ENCODE measurements around the gene MAL. TPM values are rescaled to one million over a fixed set of nuclear protein-coding genes. Genes with fewer than 3 reads are reported as not detected.

The MAL gene
- total RNA-seq, 2 experiments from 2014 or later, result 29.5 to 30.7 TPM

DNA sequence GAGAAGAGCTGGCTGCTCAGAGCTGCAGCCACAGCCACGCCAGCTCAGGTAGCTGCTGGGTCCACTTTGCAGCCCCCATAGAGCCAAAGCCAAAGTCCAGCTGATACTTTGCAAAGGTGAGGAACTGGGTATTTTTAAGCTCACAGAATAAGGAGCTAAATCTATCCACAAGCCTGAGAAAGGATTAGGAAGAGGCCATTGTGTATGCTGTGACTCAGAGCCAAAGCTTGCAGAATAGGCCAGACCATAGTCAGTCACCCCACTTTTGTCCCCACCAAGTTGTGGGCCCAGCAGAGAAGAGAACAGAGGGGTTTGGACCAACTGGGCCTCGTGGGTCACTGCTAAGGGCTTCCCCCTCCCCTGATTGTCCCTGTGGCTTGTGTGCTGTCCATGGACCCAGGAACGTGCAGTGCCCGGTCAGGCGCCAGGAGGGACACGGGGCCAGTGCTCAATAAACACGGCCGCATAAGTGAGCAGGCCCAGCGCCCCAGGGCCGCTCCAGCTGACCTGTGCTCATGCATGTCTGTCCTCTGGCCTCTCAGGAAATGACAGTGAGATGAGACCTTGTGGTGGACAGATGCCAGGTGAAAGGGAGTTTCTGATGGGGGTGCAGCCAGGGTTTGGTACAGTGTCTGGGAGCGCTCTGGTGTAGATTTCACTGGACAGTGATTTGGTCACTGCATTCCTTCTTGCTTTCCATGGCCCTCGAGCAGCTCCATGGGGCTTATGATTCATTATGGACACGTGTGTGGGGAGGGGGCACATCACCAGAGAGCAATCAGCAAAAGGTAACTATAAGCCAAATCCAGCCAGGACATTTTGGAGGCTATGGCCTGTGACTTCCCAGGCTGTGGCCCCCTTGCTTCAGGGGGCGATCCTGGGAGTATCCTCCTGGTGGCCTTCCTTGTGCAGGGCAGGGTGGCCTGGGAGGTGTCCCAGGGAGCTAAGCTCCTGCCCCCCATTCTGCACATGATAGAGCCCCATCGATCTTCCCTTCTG, 31.3 kb downstream of the MAL start:
- ChIA-PET POLR2A (no interaction called here), CTCF (interaction anchor here (1.5 kb wide), 1 partner anchor 31 kb away, joined by 5 read pairs; the partner anchor contains the start of gene MAL)

DNA sequence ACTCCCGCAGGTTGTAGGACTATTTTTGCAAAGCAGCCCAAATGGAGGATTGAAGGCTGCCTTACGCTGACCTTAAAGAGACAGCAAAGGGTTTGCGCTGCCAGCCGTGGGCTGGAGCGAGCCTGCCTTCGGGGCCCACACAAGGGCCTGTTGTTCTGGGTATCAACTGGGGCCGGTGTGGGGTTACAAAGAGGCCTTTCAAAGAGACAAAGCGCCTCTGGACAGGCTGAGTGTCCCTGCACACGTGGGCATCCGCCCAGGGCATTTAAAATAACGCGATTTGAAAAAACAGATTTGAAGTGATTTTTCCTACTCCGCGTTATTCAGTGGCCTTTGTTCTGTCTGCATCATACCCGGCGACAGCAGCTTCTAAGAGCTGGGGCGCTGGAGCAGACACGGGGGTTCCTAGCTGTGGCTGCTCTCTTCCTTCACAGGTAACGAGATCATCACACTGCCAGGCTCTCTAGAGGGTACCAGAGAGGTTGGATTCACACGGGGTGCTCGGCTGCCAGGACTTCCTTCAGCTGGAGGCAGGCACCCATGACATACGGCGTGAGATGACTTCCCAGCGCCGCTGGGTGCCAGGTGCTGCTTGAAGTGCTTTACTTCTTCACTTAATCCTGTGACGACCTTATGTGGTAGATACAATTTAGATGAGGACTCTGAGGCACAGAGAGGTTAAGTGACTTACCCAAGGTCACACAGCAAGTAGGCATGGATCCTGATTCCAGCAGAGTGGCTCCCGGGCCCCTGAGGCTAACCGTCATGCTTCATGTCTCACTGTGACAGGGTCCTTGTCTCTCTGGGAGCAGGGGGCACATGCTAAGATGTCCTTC, 32.2 kb downstream of the MAL start:
- POLR2A ChIA-PET, result no interaction called here

DNA sequence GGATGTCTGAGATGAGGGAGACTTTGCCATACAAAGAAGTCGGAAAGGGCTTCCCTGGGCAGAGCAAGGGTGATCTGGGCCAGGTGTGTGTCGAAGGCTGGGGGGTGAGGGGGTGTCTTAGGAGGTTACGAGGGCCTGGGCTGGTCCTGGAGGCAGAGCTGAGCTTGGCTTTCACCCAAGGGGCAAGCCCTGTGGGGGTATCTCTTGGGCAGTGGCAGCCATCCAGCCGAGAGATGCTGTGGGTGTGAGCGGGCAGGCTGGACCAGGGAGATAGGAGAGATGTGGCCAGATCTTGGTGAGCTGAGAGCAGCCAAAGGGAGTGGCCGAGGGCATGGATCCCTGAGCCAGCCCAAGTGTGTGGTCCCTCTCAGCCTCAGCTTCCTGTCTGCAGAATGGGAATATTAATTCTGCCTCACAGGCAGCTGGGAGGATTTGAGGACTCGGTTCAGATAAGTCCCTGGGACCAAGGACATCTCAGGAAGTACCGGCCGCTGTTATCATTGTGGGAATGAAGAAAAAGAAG, 33.0 kb downstream of the MAL start:
- POLR2A ChIA-PET, result no interaction called here
- CTCF ChIA-PET, result interaction anchor here (2.0 kb wide), 1 partner anchor 36 kb away, joined by 5 read pairs; no protein-coding TSS in a partner anchor

More for the DNA sequence above, 32.2 kb downstream of the MAL start:
- CTCF ChIA-PET, result interaction anchor here (1.5 to 2.0 kb wide), 2 partner anchors 32 to 35 kb away, joined by 5 read pairs; partner anchors contain the start of gene MAL

- CTCF ChIA-PET, result interaction anchor here (2.0 kb wide), 1 partner anchor 37 kb away, joined by 5 read pairs; no protein-coding TSS in a partner anchor
- POLR2A ChIA-PET, result no interaction called here
Observed at GRCh38 chr2:95058989-95059641, 33.6 kb downstream of the MAL start.

- ChIA-PET POLR2A (no interaction called here), CTCF (interaction anchor here (0.8 to 2.0 kb wide), 2 partner anchors 17 to 37 kb away, joined by 3 to 5 read pairs; no protein-coding TSS in a partner anchor)
Observed at GRCh38 chr2:95059656-95060370, 34.3 kb downstream of the MAL start.

GRCh38 chr2:95060446-95061118, 35.1 kb downstream of the MAL start:
- ChIA-PET POLR2A (no interaction called here), CTCF (interaction anchor here (0.8 to 1.2 kb wide), 2 partner anchors 16 to 17 kb away, joined by 3 to 5 read pairs; no protein-coding TSS in a partner anchor)

DNA sequence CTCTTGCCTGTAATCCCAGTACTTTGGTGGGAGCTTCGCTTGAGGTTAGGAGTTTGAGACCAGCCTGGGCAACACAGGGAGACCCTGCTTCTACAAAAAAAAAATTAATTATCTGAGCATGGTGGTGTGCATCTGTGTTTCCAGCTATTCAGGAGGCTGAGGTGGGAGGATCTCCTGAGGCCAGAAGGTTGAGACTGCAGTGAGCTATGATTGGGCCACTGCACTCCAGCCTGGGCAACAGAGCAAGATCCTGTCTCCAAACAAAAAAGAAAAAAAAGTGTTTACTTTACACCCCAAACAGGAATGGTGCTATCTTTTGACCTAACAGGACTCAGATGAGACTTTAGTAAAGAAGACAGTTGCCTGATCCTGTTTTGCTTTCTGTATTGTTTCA, 35.6 kb downstream of the MAL start:
- ChIA-PET POLR2A (no interaction called here), CTCF (interaction anchor here (1.1 to 1.2 kb wide), 2 partner anchors 16 to 18 kb away, joined by 3 to 5 read pairs; no protein-coding TSS in a partner anchor)

DNA sequence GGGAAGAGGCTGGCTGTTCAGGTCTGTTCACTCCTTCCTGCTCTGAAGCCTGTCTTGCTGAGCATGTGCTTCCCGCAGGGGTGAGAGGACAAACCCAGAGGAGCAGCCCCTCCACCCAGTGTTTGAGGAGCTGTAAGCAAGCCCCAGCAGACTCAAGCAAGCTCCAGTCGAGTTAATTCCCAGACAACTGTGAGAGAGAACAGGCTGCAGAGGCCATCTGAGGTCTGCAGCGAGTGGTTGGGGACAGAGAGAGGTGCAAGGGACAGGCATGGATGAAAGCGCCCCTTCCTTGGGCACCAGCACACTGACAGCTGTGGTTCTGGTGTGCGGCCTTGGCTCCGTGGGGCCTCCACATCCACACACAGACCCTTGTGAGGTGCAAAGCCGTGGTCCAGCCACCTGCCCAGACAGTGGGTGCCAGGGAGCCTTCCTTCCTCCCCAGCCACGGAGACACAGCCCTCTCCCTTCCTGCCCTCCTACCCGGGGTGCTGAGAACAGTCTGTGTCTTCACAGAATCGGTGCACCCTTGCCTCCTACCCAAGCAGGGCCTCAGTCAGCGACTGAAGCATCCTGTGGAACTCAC, 36.2 kb downstream of the MAL start:
- CTCF ChIA-PET, result interaction anchor here (1.1 to 1.9 kb wide), 3 partner anchors 10 to 18 kb away, joined by 3 to 6 read pairs (median 5); no protein-coding TSS in a partner anchor
- POLR2A ChIA-PET, result no interaction called here

DNA sequence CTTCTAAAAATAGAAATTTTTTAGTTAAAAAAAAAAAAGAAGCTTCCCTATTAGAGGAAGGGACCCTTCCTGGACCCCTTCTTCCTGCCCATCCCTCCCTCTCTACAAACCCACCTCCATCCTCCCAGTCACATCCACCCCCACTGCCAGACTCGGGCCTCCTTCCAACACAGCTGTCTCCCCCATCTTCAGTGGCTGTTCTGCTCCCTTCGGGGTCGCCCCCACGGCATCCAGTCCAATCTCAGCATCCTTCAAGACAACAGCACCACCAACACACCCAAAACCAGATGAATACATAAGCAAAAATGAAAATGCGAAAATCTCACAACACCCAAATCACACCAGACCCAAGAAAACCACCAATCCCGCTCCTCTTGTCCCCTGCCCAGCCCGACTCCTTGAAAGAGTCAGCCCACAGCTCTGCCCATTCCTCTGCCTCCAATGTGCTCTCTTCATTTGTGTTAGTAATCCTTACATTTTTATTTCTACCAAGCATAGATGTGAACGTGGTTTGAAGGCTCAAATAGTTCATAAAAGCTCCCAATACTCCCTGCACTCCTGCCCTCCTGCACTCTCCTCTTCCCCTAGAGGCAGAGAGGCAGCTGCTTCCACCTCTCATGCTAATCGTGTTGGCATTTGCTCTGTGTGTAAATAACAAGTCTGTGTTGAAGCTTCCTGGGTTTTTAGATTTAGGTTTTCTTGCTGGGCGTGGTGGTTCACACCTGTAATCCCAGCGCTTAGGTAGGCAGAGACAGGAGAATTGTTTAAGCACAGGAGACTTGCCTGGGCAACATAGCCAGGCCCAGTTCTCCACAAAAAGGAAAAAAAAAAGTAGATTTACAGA, 37.0 kb downstream of the MAL start:
- ChIA-PET CTCF (interaction anchor here (0.6 to 2.0 kb wide), 6 partner anchors 9 to 53 kb away, joined by 3 to 11 read pairs (median 4); no protein-coding TSS in a partner anchor), POLR2A (interaction anchor here (1.2 kb wide), 1 partner anchor 14 kb away, joined by 3 read pairs; no protein-coding TSS in a partner anchor)

- ChIA-PET POLR2A (interaction anchor here (1.2 kb wide), 1 partner anchor 13 kb away, joined by 3 read pairs; no protein-coding TSS in a partner anchor), CTCF (interaction anchor here (0.6 to 2.0 kb wide), 6 partner anchors 9 to 52 kb away, joined by 3 to 11 read pairs (median 4); no protein-coding TSS in a partner anchor)
Observed at GRCh38 chr2:95063086-95063958, 37.8 kb downstream of the MAL start.

DNA sequence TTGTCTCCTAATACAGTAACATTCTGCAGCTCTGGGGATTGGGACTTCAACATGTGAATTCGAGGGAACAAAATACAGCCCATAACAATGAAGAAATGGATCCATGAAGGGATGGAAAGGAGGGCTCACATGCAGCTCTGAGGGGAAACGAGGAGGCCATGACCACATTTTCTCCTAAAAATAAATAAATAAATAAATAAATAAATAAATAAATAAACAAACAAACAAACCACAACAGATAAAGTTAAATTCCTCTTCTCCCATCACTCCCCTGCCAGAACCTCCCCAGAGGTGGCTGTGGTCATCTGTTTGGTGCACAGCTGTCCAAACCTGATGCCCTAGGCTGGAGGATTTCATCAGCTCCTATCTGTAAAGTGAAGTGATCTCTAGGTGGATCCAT, 42.7 kb downstream of the MAL start:
- ChIA-PET CTCF (interaction anchor here (1.0 kb wide), 1 partner anchor 11 kb away, joined by 4 read pairs; no protein-coding TSS in a partner anchor), POLR2A (no interaction called here)

- ChIA-PET POLR2A (no interaction called here), CTCF (no interaction called here)
Observed at GRCh38 chr2:95069465-95069864, 44.0 kb downstream of the MAL start.

- ChIA-PET POLR2A (no interaction called here), CTCF (interaction anchor here (0.9 to 2.2 kb wide), 2 partner anchors 8 to 9 kb away, joined by 3 to 6 read pairs; no protein-coding TSS in a partner anchor)
Observed at GRCh38 chr2:95071856-95072255, 46.3 kb downstream of the MAL start.

DNA sequence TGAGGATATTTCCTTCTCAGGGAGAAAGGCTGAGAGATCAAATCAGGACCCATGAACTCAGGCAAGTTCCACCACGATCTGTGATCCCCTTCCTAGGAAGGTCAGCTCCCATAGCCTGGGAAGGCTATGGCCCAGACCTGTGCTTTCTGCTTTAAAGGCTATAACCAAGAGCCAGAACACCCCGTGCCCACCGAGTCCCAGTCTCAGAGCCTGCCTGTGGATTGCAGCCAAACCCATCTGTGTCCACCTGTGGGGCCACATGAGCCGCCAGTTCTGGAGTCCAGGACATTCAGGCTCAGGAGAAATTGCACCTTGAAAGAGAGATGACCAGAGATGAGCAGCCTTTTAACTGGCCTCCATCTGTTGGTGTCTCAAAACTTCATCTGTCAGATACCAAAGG, 46.9 kb downstream of the MAL start:
- CTCF ChIA-PET, result interaction anchor here (0.9 to 2.2 kb wide), 3 partner anchors 7 to 50 kb away, joined by 3 to 7 read pairs (median 6); no protein-coding TSS in a partner anchor

More for the DNA sequence above, 46.9 kb downstream of the MAL start:
- POLR2A ChIA-PET, result no interaction called here
